Measurements from ENCODE around the gene PREX1. TPM values are rescaled to one million over a fixed set of nuclear protein-coding genes. Genes with fewer than 3 reads are reported as not detected.
A peak's percentile ranks its signal among the peaks of the same experiment; 100 is the strongest.

The PREX1 gene
- total and polyA plus RNA-seq, 7 experiments from 2014 or later: 2.9 to 143 (median 48.6) TPM

DNA sequence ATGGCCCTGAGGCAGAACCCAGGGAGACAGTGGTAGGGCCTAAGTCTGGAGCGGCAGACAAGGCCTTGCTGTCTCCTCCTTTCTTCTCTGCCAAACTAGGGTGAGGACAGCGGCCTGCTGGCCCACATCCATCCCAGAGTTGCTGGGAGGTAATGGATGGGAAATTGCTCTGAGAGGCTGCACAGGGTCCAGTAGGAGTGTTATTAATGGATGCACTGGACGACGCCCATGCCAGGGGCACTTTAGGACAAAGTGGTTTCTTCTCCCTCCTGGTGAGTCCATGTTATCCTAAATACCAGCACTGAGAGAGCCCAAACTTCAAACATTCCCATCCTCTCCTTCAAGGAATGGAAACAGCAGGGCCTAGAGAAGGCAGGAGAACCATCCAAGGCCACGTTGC, 28.3 kb upstream of the PREX1 start:
- POLR2A ChIA-PET: no interaction called here
- peaks cover 0 to 14% (median 0%) of the 10 kb centered on the region in 11 donors for H3K9me3 Mint-ChIP-seq
- Histone ChIP-seq H3K4me3 (ENCODE audit: low read length) (no peak overlapping the region), H3K4me1 (ENCODE audit: control insufficient read depth in 2 of 2, insufficient read depth in 2 of 2, low read length in 2 of 2) (no peaks in the 10 kb centered on the region), H3K9me3 (ENCODE audit: control insufficient read depth in 2 of 3, low read length in 3 of 3) (no peaks in the 10 kb centered on the region), H3K36me3 (ENCODE audit: control insufficient read depth in 2 of 3, insufficient read depth in 3 of 3, low read length in 3 of 3) (no peaks in the 10 kb centered on the region), H3K27me3 (ENCODE audit: control insufficient read depth in 2 of 2, insufficient read depth in 2 of 2, low read length in 2 of 2) (no peaks in the 10 kb centered on the region), H3K27ac (ENCODE audit: low read depth, low read length) (no peak overlapping the region)
- H3K27ac Mint-ChIP-seq: peak overlapping the region in 1 of 9 donors; percentile 12
- H3K4me1 Mint-ChIP-seq: peaks cover 0 to 8% (median 0%) of the 10 kb centered on the region in 7 donors
- H3K27me3 Mint-ChIP-seq: peaks cover 0 to 2% (median 0%) of the 10 kb centered on the region in 5 donors
- H3K36me3 Mint-ChIP-seq: peaks cover 0 to 5% (median 0%) of the 10 kb centered on the region in 5 donors
- CTCF ChIA-PET: no interaction called here
- intact Hi-C loops (cut with micrococcal nuclease): no loop called here
- no peak overlapping the region for H3K4me3 Mint-ChIP-seq
- DNase-seq (no peak), ATAC-seq (no peak)

DNA sequence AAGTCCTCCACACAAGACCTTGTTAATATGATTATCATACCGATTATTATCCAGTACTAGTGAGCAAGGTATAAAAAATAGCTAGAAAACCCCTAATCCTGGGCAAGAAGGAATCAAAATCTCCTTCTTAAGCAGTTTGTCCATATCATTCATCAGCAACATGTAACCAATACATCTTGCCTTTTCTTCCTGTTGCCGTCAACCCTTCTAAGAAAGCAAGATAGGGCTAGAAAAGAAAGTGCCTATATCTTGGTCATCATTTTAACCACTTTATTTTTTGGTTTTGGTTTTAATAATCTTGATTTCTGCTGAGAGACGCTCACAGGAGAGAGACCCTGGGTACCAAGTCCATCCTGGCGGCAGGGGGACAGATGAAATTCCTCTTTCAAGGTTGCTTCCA, 27.2 kb upstream of the PREX1 start:
- Histone ChIP-seq H3K27me3 (ENCODE audit: control insufficient read depth in 2 of 2, insufficient read depth in 2 of 2, low read length in 2 of 2) (no peaks in the 10 kb centered on the region), H3K36me3 (ENCODE audit: control insufficient read depth in 2 of 3, insufficient read depth in 3 of 3, low read length in 3 of 3) (no peaks in the 10 kb centered on the region), H3K4me1 (ENCODE audit: control insufficient read depth in 2 of 2, insufficient read depth in 2 of 2, low read length in 2 of 2) (no peaks in the 10 kb centered on the region), H3K27ac (ENCODE audit: low read depth, low read length) (no peak overlapping the region), H3K9me3 (ENCODE audit: control insufficient read depth in 2 of 3, low read length in 3 of 3) (no peaks in the 10 kb centered on the region), H3K4me3 (ENCODE audit: low read length) (no peak overlapping the region)
- no peak for ATAC-seq
- Mint-ChIP-seq H3K36me3 (peaks cover 0 to 5% (median 0%) of the 10 kb centered on the region in 5 donors), H3K27ac (peak overlapping the region in 1 of 9 donors; percentile 24), H3K4me1 (peaks cover 0 to 5% (median 0%) of the 10 kb centered on the region in 7 donors), H3K4me3 (no peak overlapping the region), H3K9me3 (peaks cover 0 to 14% (median 0%) of the 10 kb centered on the region in 11 donors), H3K27me3 (peaks cover 0 to 2% (median 0%) of the 10 kb centered on the region in 5 donors)
- no peak for DNase-seq
- ChIA-PET POLR2A (interaction anchor here (0.6 kb wide), 1 partner anchor 29 kb away, joined by 3 read pairs; no protein-coding TSS in a partner anchor), CTCF (no interaction called here)
- intact Hi-C loops (cut with micrococcal nuclease): no loop called here

DNA sequence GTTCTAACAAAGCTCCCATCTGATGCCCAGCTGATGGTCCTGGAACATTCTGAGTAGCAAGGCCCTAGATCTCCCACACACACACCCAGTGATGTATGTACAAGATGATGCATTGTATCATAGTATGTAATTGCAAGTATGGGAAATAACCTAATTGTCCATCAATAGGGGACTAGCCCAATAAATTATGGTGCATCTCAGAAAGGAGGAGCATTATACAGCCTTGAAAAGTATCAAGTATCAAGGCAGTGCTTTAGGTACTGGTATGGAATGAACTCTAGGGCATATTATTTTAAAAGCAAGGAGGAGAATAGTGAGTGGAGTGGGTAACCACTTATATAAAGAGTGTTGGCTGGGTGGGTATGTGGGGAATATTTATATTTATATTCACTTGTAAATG, 24.8 kb upstream of the PREX1 start:
- Histone ChIP-seq H3K36me3 (ENCODE audit: control insufficient read depth in 2 of 3, insufficient read depth in 3 of 3, low read length in 3 of 3) (no peaks in the 10 kb centered on the region), H3K4me1 (ENCODE audit: control insufficient read depth in 2 of 2, insufficient read depth in 2 of 2, low read length in 2 of 2) (no peaks in the 10 kb centered on the region)
- no peak for DNase-seq

DNA sequence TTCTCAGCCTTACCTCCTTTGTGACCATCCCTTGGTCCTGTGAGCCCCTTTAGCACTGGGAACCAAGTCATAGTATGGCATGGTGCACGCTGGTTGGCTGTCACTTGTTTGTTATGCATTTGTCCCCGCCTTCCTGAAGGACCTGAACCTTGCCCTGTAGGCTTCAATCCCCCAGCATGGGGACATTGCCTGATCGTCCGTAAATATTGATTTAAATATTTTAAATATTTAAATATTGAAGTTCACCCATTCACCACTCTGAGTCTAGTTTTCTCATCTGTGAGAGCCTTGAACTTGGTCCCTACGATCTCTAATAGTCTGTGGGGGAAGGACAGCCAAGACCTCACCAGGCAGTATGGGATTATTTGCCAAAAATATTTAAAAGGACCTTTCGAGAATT, 23.8 kb upstream of the PREX1 start:
- H3K4me1 ChIP-seq (ENCODE audit: control insufficient read depth in 2 of 2, insufficient read depth in 2 of 2, low read length in 2 of 2): no peaks in the 10 kb centered on the region
- no peak for ATAC-seq
- intact Hi-C loops (cut with micrococcal nuclease): no loop called here
- H3K9me3 ChIP-seq (ENCODE audit: control insufficient read depth in 2 of 3, low read length in 3 of 3): no peaks in the 10 kb centered on the region
- Mint-ChIP-seq H3K9me3 (peaks cover 0 to 14% (median 1%) of the 10 kb centered on the region in 11 donors), H3K36me3 (peaks cover 0 to 5% (median 0%) of the 10 kb centered on the region in 5 donors), H3K27ac (no peak overlapping the region), H3K4me3 (no peak overlapping the region), H3K27me3 (peaks cover 0 to 6% (median 0%) of the 10 kb centered on the region in 5 donors), H3K4me1 (peaks cover 0 to 9% (median 0%) of the 10 kb centered on the region in 7 donors)
- DNase-seq: no peak
- no peak overlapping the region for H3K27ac ChIP-seq (ENCODE audit: low read depth, low read length)
- no peaks in the 10 kb centered on the region for H3K27me3 ChIP-seq (ENCODE audit: control insufficient read depth in 2 of 2, insufficient read depth in 2 of 2, low read length in 2 of 2)
- ChIA-PET POLR2A (no interaction called here), CTCF (no interaction called here)
- H3K4me3 ChIP-seq (ENCODE audit: low read length): no peak overlapping the region
- H3K36me3 ChIP-seq (ENCODE audit: control insufficient read depth in 2 of 3, insufficient read depth in 3 of 3, low read length in 3 of 3): no peaks in the 10 kb centered on the region

More for the DNA sequence above, 24.8 kb upstream of the PREX1 start:
- H3K4me1 Mint-ChIP-seq: peaks cover 0 to 5% (median 0%) of the 10 kb centered on the region in 7 donors
- peaks cover 0 to 5% (median 0%) of the 10 kb centered on the region in 5 donors for H3K36me3 Mint-ChIP-seq
- Histone ChIP-seq H3K9me3 (ENCODE audit: control insufficient read depth in 2 of 3, low read length in 3 of 3) (no peaks in the 10 kb centered on the region), H3K27me3 (ENCODE audit: control insufficient read depth in 2 of 2, insufficient read depth in 2 of 2, low read length in 2 of 2) (no peaks in the 10 kb centered on the region), H3K4me3 (ENCODE audit: low read length) (no peak overlapping the region), H3K27ac (ENCODE audit: low read depth, low read length) (no peak overlapping the region)
- no peak for ATAC-seq
- H3K4me3 Mint-ChIP-seq: no peak overlapping the region
- no peak overlapping the region for H3K27ac Mint-ChIP-seq
- peaks cover 0 to 14% (median 1%) of the 10 kb centered on the region in 11 donors for H3K9me3 Mint-ChIP-seq
- ChIA-PET CTCF (no interaction called here), POLR2A (no interaction called here)
- H3K27me3 Mint-ChIP-seq: peaks cover 0 to 6% (median 0%) of the 10 kb centered on the region in 5 donors
- intact Hi-C loops (cut with micrococcal nuclease): no loop called here

DNA sequence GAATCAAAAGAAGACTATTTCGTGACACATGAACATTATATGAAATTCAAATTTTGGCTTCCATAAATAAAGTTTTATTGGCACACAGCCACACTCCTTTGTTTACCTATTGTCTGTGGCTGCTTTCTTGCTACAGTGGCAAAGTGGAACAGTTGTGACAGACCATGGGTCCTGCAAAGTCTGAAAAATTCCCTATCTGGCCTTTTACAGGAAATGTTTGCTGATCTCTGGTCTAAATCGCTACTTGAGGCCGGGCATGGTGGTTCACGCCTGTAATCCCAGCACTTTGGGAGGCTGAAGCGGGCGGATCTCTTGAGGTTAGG, 23.1 kb upstream of the PREX1 start:
- DNase-seq (no peak), ATAC-seq (no peak)
- intact Hi-C loops (cut with micrococcal nuclease): no loop called here
- Mint-ChIP-seq H3K27me3 (peaks cover 0 to 6% (median 0%) of the 10 kb centered on the region in 5 donors), H3K4me1 (peaks cover 0 to 9% (median 0%) of the 10 kb centered on the region in 7 donors), H3K27ac (no peak overlapping the region), H3K9me3 (peaks cover 0 to 14% (median 1%) of the 10 kb centered on the region in 11 donors), H3K36me3 (peaks cover 0 to 5% (median 0%) of the 10 kb centered on the region in 5 donors), H3K4me3 (no peak overlapping the region)
- H3K4me1 ChIP-seq (ENCODE audit: control insufficient read depth in 2 of 2, insufficient read depth in 2 of 2, low read length in 2 of 2): no peaks in the 10 kb centered on the region
- ChIA-PET CTCF (interaction anchor here (0.6 kb wide), 1 partner anchor 30 kb away, joined by 3 read pairs; no protein-coding TSS in a partner anchor), POLR2A (no interaction called here)
- H3K36me3 ChIP-seq (ENCODE audit: control insufficient read depth in 2 of 3, insufficient read depth in 3 of 3, low read length in 3 of 3): no peaks in the 10 kb centered on the region
- no peaks in the 10 kb centered on the region for H3K27me3 ChIP-seq (ENCODE audit: control insufficient read depth in 2 of 2, insufficient read depth in 2 of 2, low read length in 2 of 2)
- H3K4me3 ChIP-seq (ENCODE audit: low read length): no peak overlapping the region
- no peak overlapping the region for H3K27ac ChIP-seq (ENCODE audit: low read depth, low read length)
- no peaks in the 10 kb centered on the region for H3K9me3 ChIP-seq (ENCODE audit: control insufficient read depth in 2 of 3, low read length in 3 of 3)

DNA sequence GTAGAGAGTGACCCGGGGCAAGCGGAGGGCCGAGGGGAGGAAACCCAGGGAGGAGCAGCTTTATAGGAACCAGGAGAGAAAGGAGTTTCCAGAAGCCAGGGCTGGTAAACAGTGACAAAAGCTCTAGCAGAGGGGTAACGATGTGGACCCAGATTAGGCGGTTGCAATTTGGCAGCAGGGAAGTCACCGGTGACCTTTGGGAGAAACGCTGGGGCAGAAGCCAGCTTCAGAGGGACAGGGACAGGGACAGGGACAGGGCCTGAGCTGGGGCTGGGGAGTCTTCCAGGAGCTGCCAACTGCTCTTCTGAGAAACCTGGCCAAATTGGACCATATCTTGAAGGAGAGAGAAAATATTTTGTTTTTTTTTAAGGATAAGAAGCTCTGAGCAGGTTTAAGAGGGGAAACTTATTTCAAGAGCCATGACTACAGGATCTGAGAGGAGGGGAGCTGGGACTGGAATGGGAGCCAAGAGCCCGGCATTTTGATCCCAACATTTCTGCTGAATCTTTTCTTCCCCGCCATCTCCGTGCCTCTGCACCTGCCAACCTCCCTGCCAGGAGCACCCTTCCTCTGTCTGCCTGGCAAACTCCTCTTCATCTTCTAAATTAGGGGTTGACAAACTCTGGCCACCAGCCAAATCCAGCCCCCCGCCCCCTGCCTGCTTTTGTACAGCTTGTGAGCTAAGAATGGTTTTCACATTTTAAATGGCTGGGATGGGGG, 22.6 kb upstream of the PREX1 start:
- Histone ChIP-seq H3K27ac (ENCODE audit: low read depth, low read length) (no peak overlapping the region), H3K27me3 (ENCODE audit: control insufficient read depth in 2 of 2, insufficient read depth in 2 of 2, low read length in 2 of 2) (no peaks in the 10 kb centered on the region), H3K4me1 (ENCODE audit: control insufficient read depth in 2 of 2, insufficient read depth in 2 of 2, low read length in 2 of 2) (no peaks in the 10 kb centered on the region), H3K9me3 (ENCODE audit: control insufficient read depth in 2 of 3, low read length in 3 of 3) (no peaks in the 10 kb centered on the region), H3K36me3 (ENCODE audit: control insufficient read depth in 2 of 3, insufficient read depth in 3 of 3, low read length in 3 of 3) (no peaks in the 10 kb centered on the region), H3K4me3 (ENCODE audit: low read length) (no peak overlapping the region)
- Mint-ChIP-seq H3K4me1 (peaks cover 0 to 9% (median 0%) of the 10 kb centered on the region in 7 donors), H3K27me3 (peaks cover 0 to 6% (median 0%) of the 10 kb centered on the region in 5 donors), H3K27ac (no peak overlapping the region), H3K4me3 (no peak overlapping the region), H3K36me3 (peaks cover 0 to 5% (median 0%) of the 10 kb centered on the region in 5 donors), H3K9me3 (peaks cover 0 to 14% (median 1%) of the 10 kb centered on the region in 11 donors)
- ChIA-PET CTCF (interaction anchor here (0.6 to 0.7 kb wide), 2 partner anchors 29 to 112 kb away, joined by 3 to 5 read pairs; no protein-coding TSS in a partner anchor), POLR2A (no interaction called here)
- intact Hi-C loops (cut with micrococcal nuclease): no loop called here
- no peak for ATAC-seq
- no peak for DNase-seq
